Neural cell (in vitro differentiated cells): ENCODE data around the gene HPS5. TPM values are rescaled to one million over a fixed set of nuclear protein-coding genes. Genes with fewer than 3 reads are reported as not detected.
"Not testable (repeated sequence)": the region's sequence is repeated elsewhere in the genome, so short reads cannot be mapped to it uniquely, and the experiment has no call there.

Source experiments
- H2AFZ ChIP-seq: fragments of 200-600, 300-800 bp; sonication (generic), shearing (Covaris generic); 2 replicates; pipeline ENCODE4 v1.6.0; 2014; ENCODE audit warnings: low read depth, mild to moderate bottlenecking, antibody characterized with exemption, low read length, moderate library complexity
- H3F3A ChIP-seq: fragments of 200-600 bp; shearing (Covaris generic); 2 replicates; pipeline ENCODE4 v1.6.1; 2016; ENCODE audit warnings: mild to moderate bottlenecking, moderate library complexity, mixed read lengths, antibody characterized with exemption, low read length; ENCODE audit not compliant: insufficient read depth, poor library complexity, severe bottlenecking
- H3K27ac ChIP-seq: fragments of 200-600, 300-800 bp; sonication (generic), shearing (Covaris generic); 2 replicates; pipeline ENCODE4 v1.5.1; 2014; ENCODE audit warnings: mild to moderate bottlenecking, low read length, moderate library complexity
- H3K27me3 ChIP-seq: fragments of 300-800, 200-600 bp; sonication (generic), shearing (Covaris generic); 2 replicates; pipeline ENCODE4 v1.6.0; 2014; ENCODE audit warnings: mild to moderate bottlenecking, low read depth, low read length, moderate library complexity; ENCODE audit not compliant: insufficient read depth
- H3K36me3 ChIP-seq: fragments of 300-800, 200-600 bp; sonication (generic), shearing (Covaris generic); 2 replicates; pipeline ENCODE4 v1.5.1; 2014; ENCODE audit warnings: mild to moderate bottlenecking, antibody characterized with exemption, low read length, moderate library complexity; ENCODE audit not compliant: insufficient read depth
- H3K4me2 ChIP-seq: fragments of 300-800, 200-600 bp; sonication (generic), shearing (Covaris generic); 2 replicates; pipeline ENCODE4 v1.6.0; 2014; ENCODE audit warnings: mild to moderate bottlenecking, low read length
- H3K4me3 ChIP-seq: fragments of 300-800, 200-600 bp; sonication (generic), shearing (Covaris generic); 2 replicates; pipeline ENCODE4 v1.5.1; 2014; ENCODE audit warnings: mild to moderate bottlenecking, low read length, moderate library complexity
- H3K79me2 ChIP-seq: fragments of 200-600 bp; shearing (Covaris generic); replicated peaks from 2 replicates; pipeline ENCODE4 v1.6.0; 2014; ENCODE audit warnings: mild to moderate bottlenecking, low read length, moderate library complexity; ENCODE audit not compliant: insufficient read depth
- H3K9ac ChIP-seq: fragments of 300-800, 200-600 bp; sonication (generic), shearing (Covaris generic); 2 replicates; pipeline ENCODE4 v1.6.1; 2016; ENCODE audit warnings: mild to moderate bottlenecking, low read length, mixed read lengths
- H3K9me2 ChIP-seq: fragments of 200-600 bp; shearing (Covaris generic); 2 replicates; pipeline ENCODE4 v1.6.1; 2016; ENCODE audit warnings: mild to moderate bottlenecking, low read length, mixed read lengths; ENCODE audit not compliant: insufficient read depth
- H3K9me3 ChIP-seq: fragments of 200-600, 300-800 bp; sonication (generic), shearing (Covaris generic); 2 replicates; pipeline ENCODE4 v1.6.1; 2016; ENCODE audit warnings: mild to moderate bottlenecking, mixed run types, low read length, moderate library complexity, mixed read lengths
- H4K20me1 ChIP-seq: fragments of 200-600 bp; shearing (Covaris generic); 2 replicates; pipeline ENCODE4 v1.6.1; 2016; ENCODE audit warnings: mild to moderate bottlenecking, mixed run types; ENCODE audit not compliant: insufficient read depth
- EP300 ChIP-seq: fragments of 450-650 bp; conservative IDR thresholded peaks from 2 replicates; pipeline ENCODE4 v1.6.1; 2014; ENCODE audit warnings: antibody characterized with exemption, mild to moderate bottlenecking, moderate library complexity; ENCODE audit not compliant: poor library complexity, severe bottlenecking
- EZH2 ChIP-seq: fragments of 200-600, 300-800 bp; shearing (Covaris generic), sonication (generic); IDR thresholded peaks from 2 replicates; pipeline ENCODE4 v1.6.1; 2014; ENCODE audit warnings: antibody characterized with exemption, low read length, borderline replicate concordance, mild to moderate bottlenecking; ENCODE audit not compliant: insufficient read depth, poor library complexity, severe bottlenecking
- MXI1 ChIP-seq: fragments of 450-650 bp; conservative IDR thresholded peaks from 2 replicates; pipeline ENCODE4 v1.6.1; 2014; ENCODE audit warnings: antibody characterized with exemption, mild to moderate bottlenecking; ENCODE audit not compliant: poor library complexity, severe bottlenecking
- POLR2AphosphoS5 ChIP-seq: IDR thresholded peaks from 2 replicates; pipeline ENCODE4 v1.6.1; 2012
- RAD21 ChIP-seq: fragments of 450-650 bp; conservative IDR thresholded peaks from 2 replicates; pipeline ENCODE4 v1.6.1; 2014; ENCODE audit warnings: antibody characterized with exemption, mild to moderate bottlenecking, moderate library complexity
- SMC3 ChIP-seq: fragments of 450-650 bp; conservative IDR thresholded peaks from 2 replicates; pipeline ENCODE4 v1.6.1; 2014; ENCODE audit warnings: antibody characterized with exemption, mild to moderate bottlenecking, moderate library complexity; ENCODE audit not compliant: poor library complexity
- TAF1 ChIP-seq: IDR thresholded peaks from 2 replicates; pipeline ENCODE4 v1.6.1; 2012; ENCODE audit warnings: low read depth
- polyA plus RNA-seq: library from polyadenylated mRNA; depleted of rRNA; stranded (reverse); fragments of >200 nt; gene quantifications from 2 replicates; pipeline ENCODE4 v1.2.3, GENCODE V29; 2014
- TF ChIP-seq, protein P1 (sequence below): fragments of 450-650 bp; IDR thresholded peaks from 2 replicates; pipeline ENCODE4 v1.5.1; 2014; ENCODE audit warnings: antibody characterized with exemption, mild to moderate bottlenecking, moderate library complexity; ENCODE audit not compliant: poor library complexity, severe bottlenecking
- TF ChIP-seq, protein P2 (sequence below): IDR thresholded peaks from 2 replicates; pipeline ENCODE4 v1.6.1; 2012; ENCODE audit warnings: borderline replicate concordance

HPS5 gene
- polyA plus RNA-seq, 1 donor from 2014 or later, result 28.5 TPM

GRCh38 chr11:18324381-18324780 lies 2.4 kb upstream of the HPS5 start (continued):
- TF ChIP-seq, protein P1, sequence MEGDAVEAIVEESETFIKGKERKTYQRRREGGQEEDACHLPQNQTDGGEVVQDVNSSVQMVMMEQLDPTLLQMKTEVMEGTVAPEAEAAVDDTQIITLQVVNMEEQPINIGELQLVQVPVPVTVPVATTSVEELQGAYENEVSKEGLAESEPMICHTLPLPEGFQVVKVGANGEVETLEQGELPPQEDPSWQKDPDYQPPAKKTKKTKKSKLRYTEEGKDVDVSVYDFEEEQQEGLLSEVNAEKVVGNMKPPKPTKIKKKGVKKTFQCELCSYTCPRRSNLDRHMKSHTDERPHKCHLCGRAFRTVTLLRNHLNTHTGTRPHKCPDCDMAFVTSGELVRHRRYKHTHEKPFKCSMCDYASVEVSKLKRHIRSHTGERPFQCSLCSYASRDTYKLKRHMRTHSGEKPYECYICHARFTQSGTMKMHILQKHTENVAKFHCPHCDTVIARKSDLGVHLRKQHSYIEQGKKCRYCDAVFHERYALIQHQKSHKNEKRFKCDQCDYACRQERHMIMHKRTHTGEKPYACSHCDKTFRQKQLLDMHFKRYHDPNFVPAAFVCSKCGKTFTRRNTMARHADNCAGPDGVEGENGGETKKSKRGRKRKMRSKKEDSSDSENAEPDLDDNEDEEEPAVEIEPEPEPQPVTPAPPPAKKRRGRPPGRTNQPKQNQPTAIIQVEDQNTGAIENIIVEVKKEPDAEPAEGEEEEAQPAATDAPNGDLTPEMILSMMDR, result no peak
- no peak for TF ChIP-seq TAF1

DNA sequence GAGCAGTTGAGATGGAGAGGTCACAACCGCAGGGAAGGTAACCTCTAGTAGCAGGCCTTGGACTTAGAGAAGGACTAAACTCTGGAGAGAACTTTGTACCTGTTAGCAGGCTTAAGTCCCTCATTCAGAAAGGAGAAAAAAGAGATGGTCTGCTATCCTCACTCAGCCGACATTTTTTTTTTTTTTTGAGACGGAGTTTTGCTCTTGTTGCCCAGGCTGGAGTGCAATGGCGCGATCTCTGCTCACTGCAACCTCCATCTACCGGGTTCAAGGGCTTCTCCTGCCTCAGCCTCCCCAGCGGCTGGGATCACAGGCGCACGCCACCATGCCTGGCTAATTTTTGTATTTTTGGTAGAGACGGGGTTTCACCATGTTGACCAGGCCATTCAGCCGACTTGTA lies 1.9 kb upstream of the HPS5 start:
- not testable (repeated sequence) for H2AFZ ChIP-seq, H3K9me2 ChIP-seq, H3F3A ChIP-seq, H4K20me1 ChIP-seq, H3K27me3 ChIP-seq, H3K27ac ChIP-seq, H3K36me3 ChIP-seq, H3K9ac ChIP-seq, H3K9me3 ChIP-seq
- Histone ChIP-seq H3K79me2 (peaks cover 58% of the 10 kb centered on the region), H3K4me2 (peak overlapping the region; percentile 92), H3K4me3 (peak overlapping the region; percentile 73)

GRCh38 chr11:18322818-18323570 lies 1.1 kb upstream of the HPS5 start:
- H3K9me2 ChIP-seq, result no peaks in the 10 kb centered on the region
- no peaks in the 10 kb centered on the region for H3K27me3 ChIP-seq
- TF ChIP-seq, protein P2, sequence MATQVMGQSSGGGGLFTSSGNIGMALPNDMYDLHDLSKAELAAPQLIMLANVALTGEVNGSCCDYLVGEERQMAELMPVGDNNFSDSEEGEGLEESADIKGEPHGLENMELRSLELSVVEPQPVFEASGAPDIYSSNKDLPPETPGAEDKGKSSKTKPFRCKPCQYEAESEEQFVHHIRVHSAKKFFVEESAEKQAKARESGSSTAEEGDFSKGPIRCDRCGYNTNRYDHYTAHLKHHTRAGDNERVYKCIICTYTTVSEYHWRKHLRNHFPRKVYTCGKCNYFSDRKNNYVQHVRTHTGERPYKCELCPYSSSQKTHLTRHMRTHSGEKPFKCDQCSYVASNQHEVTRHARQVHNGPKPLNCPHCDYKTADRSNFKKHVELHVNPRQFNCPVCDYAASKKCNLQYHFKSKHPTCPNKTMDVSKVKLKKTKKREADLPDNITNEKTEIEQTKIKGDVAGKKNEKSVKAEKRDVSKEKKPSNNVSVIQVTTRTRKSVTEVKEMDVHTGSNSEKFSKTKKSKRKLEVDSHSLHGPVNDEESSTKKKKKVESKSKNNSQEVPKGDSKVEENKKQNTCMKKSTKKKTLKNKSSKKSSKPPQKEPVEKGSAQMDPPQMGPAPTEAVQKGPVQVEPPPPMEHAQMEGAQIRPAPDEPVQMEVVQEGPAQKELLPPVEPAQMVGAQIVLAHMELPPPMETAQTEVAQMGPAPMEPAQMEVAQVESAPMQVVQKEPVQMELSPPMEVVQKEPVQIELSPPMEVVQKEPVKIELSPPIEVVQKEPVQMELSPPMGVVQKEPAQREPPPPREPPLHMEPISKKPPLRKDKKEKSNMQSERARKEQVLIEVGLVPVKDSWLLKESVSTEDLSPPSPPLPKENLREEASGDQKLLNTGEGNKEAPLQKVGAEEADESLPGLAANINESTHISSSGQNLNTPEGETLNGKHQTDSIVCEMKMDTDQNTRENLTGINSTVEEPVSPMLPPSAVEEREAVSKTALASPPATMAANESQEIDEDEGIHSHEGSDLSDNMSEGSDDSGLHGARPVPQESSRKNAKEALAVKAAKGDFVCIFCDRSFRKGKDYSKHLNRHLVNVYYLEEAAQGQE, result no peak
- TF ChIP-seq SMC3, result no peak
- no peak for TF ChIP-seq POLR2AphosphoS5
- no peak for TF ChIP-seq MXI1
- no peak for TF ChIP-seq EZH2
- no peak for TF ChIP-seq TAF1
- TF ChIP-seq, protein P1, result no peak
- no peak for TF ChIP-seq EP300
- TF ChIP-seq RAD21, result no peak
- H3K36me3 ChIP-seq, result no peaks in the 10 kb centered on the region
- peak overlapping the region; percentile 92 for H3K4me2 ChIP-seq
- H3K79me2 ChIP-seq, result peaks cover 58% of the 10 kb centered on the region
- peak overlapping the region; percentile 96 for H3K27ac ChIP-seq
- no peaks in the 10 kb centered on the region for H3K9me3 ChIP-seq
- H3K9ac ChIP-seq, result peak overlapping the region; percentile 97
- H2AFZ ChIP-seq, result peak overlapping the region; percentile 77
- peak overlapping the region; percentile 73 for H3K4me3 ChIP-seq
- no peaks in the 10 kb centered on the region for H4K20me1 ChIP-seq
- no peaks in the 10 kb centered on the region for H3F3A ChIP-seq
